IPS-15b (cell line): Measurements from ENCODE around the gene ZSCAN25.
"Not testable (repeated sequence)": the region's sequence is repeated elsewhere in the genome, so short reads cannot be mapped to it uniquely, and the experiment has no call there.

Experiments used
- H3K27me3 ChIP-seq: one replicate; pipeline ENCODE4 v1.6.1; 2013; ENCODE audit warnings: low read length; ENCODE audit not compliant: control insufficient read depth, insufficient read depth
- H3K36me3 ChIP-seq: one replicate; pipeline ENCODE4 v1.6.1; 2013; ENCODE audit warnings: low read length; ENCODE audit not compliant: control insufficient read depth, insufficient read depth
- H3K4me1 ChIP-seq: one replicate; pipeline ENCODE4 v1.6.1; 2013; ENCODE audit warnings: mild to moderate bottlenecking, low read length; ENCODE audit not compliant: control insufficient read depth, insufficient read depth
- H3K4me3 ChIP-seq: one replicate; pipeline ENCODE4 v1.5.1; 2013; ENCODE audit warnings: low read depth, low read length
- H3K9ac ChIP-seq: one replicate; pipeline ENCODE4 v1.6.1; 2013; ENCODE audit warnings: low read depth, mild to moderate bottlenecking, low read length
- H3K9me3 ChIP-seq: one replicate; pipeline ENCODE4 v1.6.1; 2013; ENCODE audit warnings: mild to moderate bottlenecking, low read length; ENCODE audit not compliant: control insufficient read depth, insufficient read depth

Gene ZSCAN25

DNA sequence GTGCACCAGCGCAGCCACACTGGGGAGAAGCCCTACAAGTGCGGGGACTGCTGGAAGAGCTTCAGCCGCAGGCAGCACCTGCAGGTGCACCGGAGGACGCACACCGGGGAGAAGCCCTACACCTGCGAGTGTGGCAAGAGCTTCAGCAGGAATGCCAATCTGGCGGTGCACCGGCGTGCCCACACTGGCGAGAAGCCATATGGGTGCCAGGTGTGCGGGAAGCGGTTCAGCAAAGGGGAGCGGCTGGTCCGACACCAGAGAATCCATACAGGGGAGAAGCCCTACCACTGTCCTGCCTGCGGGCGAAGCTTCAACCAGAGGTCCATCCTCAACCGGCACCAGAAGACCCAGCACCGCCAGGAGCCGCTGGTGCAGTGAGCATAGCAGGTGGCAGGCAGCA, 12.9 kb downstream of the ZSCAN25 start:
- Histone ChIP-seq H3K27me3 (no peaks in the 10 kb centered on the region), H3K9me3 (no peaks in the 10 kb centered on the region), H3K9ac (no peak overlapping the region), H3K4me1 (peaks cover 11% of the 10 kb centered on the region), H3K4me3 (no peak overlapping the region), H3K36me3 (peaks cover 29% of the 10 kb centered on the region)

DNA sequence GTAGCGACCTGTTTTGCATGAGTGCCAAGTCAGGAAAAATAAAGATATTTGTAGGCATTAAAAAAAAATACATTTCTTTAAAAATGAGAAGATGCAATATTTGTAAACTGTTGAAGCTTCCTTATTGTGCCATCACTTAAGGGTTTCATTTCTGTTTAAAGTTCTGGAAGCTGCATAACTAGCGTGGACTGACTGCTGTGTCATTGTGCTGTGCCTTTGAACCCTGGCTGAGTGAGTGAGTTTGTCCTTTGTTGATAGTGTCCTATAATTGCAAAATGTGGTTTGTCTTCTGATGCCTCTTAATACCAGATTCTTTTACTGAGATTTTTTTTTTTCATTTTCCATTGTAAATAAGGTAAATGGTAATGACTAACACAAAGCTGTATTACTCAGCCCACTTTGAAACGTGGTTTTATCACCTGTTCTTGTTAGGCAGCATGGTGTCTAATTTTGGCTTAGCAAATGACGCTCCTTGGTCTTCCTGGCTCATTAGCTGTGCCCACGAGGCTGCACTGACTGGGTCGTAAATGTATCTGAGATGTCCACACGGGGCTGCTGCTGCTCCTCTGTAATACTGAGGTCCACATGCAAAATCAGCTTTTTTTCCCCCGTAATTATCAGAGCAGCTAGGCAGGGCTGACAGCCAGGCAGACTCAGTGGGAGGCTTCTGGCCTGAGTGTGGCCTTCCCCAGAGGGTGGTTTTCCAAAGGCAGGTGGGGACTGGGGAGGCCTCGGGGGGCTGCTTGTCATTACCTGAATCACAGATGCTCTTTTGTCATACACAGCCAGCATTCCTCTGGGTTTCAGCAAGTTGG, 14.8 kb downstream of the ZSCAN25 start:
- Histone ChIP-seq H3K27me3 (no peaks in the 10 kb centered on the region), H3K36me3 (peaks cover 10% of the 10 kb centered on the region), H3K9ac (no peak overlapping the region)

DNA sequence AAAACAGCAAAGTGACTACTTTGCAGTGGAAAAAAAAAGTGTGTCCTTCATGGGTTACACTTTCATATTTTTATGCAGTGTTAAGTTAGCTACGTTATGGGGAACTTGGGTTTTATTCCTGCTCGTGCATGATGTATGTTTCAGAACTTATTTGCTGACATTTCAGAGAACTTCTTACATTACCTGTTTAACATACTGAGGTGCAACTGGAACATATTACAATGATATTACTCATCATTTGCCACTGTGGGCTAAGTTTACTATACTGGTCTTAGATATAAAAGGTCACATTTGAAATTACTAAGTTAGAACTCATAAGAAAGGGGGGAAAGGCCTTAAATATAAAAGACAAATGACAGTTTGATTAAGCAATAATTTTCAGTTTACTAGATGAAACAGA, 20.7 kb downstream of the ZSCAN25 start:
- not testable (repeated sequence) for H3K4me3 ChIP-seq, H3K9ac ChIP-seq, H3K9me3 ChIP-seq, H3K4me1 ChIP-seq, H3K36me3 ChIP-seq, H3K27me3 ChIP-seq

More for the DNA sequence above, 14.8 kb downstream of the ZSCAN25 start:
- Histone ChIP-seq H3K9me3 (no peaks in the 10 kb centered on the region), H3K4me3 (no peak overlapping the region), H3K4me1 (peaks cover 11% of the 10 kb centered on the region)

DNA sequence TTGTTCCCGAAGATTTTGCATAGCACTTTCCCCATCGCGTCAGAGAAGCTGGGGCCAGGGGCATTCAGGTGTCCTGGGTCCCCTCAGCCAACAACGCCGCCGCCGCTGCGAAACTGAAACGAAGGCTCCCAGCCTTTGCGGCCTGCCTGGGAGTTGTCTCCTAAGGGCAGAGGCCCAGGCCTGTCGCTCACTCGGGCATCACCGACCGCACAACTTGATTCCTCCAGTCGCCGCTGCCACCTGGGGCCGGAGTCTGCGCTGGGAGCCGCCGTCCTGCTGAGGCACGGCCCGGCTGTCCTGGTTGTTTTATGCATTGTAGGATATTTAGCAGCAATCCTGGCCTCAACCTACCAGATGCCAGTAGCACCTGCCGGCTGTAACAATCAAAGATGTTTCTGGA, 22.0 kb downstream of the ZSCAN25 start:
- H3K9me3 ChIP-seq = no peaks in the 10 kb centered on the region
- no peak overlapping the region for H3K4me3 ChIP-seq
- H3K4me1 ChIP-seq = peaks cover 3% of the 10 kb centered on the region
- no peaks in the 10 kb centered on the region for H3K36me3 ChIP-seq
- H3K9ac ChIP-seq = no peak overlapping the region
- no peaks in the 10 kb centered on the region for H3K27me3 ChIP-seq

DNA sequence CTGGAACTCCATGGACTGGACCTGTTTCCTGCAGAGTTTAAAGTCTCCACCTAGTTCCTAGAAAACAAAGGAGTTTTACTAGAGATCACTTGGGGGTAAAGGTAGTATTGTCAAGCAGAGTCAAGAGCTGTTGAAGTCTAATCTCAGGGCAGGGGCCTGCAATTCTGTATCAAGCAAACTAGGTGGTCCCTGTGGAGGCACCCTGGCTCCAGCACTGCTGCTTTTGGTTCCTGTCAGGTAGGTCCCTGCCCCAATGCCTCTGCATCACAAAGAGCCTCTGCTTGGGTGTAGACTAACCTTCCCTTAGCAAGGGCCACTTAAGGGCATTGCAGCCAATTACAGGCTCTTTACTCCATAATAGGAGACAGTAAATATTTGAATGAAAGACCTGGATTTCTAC, 22.5 kb downstream of the ZSCAN25 start:
- Histone ChIP-seq H3K27me3 (no peaks in the 10 kb centered on the region), H3K36me3 (no peaks in the 10 kb centered on the region), H3K4me3 (no peak overlapping the region), H3K9ac (no peak overlapping the region), H3K9me3 (no peaks in the 10 kb centered on the region), H3K4me1 (peaks cover 3% of the 10 kb centered on the region)

DNA sequence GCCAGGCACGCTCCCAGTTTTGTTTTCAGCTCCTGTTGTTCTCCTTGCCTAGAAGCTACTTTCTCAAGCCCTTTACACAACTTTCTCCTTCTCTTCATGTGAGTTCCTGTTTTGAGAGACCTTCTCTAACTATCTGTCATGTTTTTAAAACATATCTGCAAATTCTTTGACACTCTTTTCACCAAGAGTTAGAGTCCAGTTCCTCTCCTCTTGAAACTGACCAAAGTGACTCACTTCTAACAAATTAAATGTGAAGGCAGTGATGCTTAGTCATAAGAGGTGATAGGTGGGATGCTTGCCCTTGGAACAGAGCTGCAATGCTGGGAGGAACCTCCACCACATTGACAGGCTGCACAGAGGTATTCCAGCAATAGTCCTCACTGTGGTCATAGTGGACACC, 25.3 kb downstream of the ZSCAN25 start:
- Histone ChIP-seq H3K4me1 (peaks cover 3% of the 10 kb centered on the region), H3K4me3 (no peak overlapping the region), H3K36me3 (no peaks in the 10 kb centered on the region), H3K27me3 (no peaks in the 10 kb centered on the region), H3K9ac (no peak overlapping the region), H3K9me3 (no peaks in the 10 kb centered on the region)

DNA sequence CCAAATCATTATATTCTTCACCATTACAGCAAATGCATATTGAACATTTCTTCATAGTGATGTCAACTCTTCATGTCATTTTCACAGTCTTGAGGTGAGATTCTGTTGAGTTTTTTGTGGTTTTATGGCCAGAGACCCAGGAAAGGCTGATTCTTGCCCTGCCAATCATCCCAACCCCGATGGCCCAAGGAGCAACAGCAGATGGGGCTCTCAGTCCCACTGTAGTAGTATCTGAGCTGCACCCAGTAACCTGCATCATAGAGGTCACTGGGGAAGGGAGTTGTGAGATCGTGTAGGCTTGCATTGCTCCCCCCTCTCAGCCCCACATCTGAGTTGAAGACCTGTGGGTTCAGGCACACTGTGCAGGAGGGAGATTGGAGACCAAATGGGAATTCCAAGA, 26.7 kb downstream of the ZSCAN25 start:
- Histone ChIP-seq H3K4me1 (peaks cover 3% of the 10 kb centered on the region), H3K9me3 (no peaks in the 10 kb centered on the region), H3K9ac (no peak overlapping the region), H3K36me3 (no peaks in the 10 kb centered on the region), H3K27me3 (no peaks in the 10 kb centered on the region), H3K4me3 (no peak overlapping the region)

DNA sequence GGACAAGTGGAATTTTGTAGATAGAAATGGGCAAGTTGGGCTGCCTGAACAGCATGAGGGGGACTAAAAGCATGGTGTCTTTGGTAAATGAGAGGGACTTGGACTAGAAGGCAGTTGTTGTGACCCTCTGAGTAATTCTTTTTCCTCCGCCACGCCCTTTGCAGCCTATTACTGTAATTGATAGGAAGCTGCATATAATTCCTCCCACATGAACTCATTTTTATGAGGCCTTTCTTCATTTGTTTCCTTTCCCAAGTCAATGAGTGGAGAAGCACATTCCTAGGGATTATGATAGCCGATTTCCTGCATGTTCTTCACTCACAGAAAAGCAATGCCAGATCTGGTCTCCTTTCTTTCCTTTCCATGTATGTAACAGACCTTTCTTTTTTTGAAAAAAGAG, 27.7 kb downstream of the ZSCAN25 start:
- H3K9ac ChIP-seq = no peak overlapping the region
- H3K9me3 ChIP-seq = no peaks in the 10 kb centered on the region
- H3K27me3 ChIP-seq = no peaks in the 10 kb centered on the region
- no peak overlapping the region for H3K4me3 ChIP-seq
- H3K36me3 ChIP-seq = no peaks in the 10 kb centered on the region
- no peaks in the 10 kb centered on the region for H3K4me1 ChIP-seq

DNA sequence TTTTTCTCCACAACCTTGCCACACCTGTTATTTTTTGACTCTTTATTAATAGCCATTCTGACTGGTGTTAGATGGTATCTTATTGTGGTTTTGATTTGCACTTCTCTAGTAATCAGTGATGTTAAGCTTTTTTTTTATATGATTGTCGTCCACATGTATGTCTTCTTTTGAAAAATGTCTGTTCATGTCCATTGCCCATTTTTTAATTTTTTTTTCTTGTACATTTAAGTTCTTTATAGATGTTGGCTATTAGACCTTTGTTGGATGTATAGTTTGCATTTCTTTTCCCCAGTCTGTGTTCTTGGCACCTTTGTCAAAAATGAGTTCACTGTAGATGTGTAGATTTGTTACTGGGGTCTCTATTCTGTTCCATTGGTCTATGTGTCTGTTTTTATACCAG, 28.8 kb downstream of the ZSCAN25 start:
- Histone ChIP-seq H3K36me3 (no peaks in the 10 kb centered on the region), H3K9ac (no peak overlapping the region), H3K4me3 (no peak overlapping the region), H3K27me3 (no peaks in the 10 kb centered on the region), H3K4me1 (no peaks in the 10 kb centered on the region), H3K9me3 (no peaks in the 10 kb centered on the region)

DNA sequence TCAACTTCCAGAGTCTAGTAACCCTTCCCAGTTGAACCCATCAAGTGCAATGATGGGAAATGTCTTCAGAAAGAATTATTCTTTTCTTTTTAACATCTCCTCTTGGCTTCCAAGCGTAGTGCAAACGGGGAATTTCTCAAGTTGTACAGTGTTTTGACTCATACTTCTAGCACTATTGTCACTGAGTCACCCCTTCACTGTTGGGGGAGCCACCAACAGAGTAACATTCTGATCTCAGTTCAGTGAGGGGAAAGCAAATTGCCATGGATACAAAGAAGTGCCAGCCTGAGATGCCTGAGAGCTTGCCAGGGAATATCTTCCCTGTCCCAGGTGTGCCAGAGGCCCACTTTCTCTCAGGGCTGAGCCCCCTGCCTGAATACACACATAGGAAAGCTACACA, 32.1 kb downstream of the ZSCAN25 start:
- Histone ChIP-seq H3K9me3 (no peaks in the 10 kb centered on the region), H3K4me3 (no peak overlapping the region), H3K4me1 (no peaks in the 10 kb centered on the region), H3K9ac (no peak overlapping the region), H3K27me3 (no peaks in the 10 kb centered on the region), H3K36me3 (no peaks in the 10 kb centered on the region)

DNA sequence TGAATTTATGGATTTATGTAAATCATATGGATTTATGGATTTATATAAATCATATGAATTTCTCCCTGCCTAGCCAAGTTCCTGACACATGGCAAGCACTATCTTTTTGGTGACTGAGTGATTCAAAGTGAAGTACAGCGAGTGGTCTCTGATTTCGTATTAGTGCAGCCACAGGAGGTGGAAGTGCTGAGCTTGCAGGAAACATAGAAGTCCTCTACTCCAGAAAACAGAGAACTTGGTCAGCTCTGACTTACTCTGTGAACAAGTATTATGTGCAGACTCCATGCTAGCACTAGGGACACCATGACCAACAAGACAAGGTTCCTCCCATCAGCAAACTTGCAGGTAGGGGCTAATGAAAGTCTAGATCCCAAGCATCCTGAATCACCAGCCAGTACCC, 34.5 kb downstream of the ZSCAN25 start:
- H3K4me1 ChIP-seq = no peaks in the 10 kb centered on the region
- H3K9me3 ChIP-seq = no peaks in the 10 kb centered on the region
- H3K4me3 ChIP-seq = no peak overlapping the region
- H3K27me3 ChIP-seq = no peaks in the 10 kb centered on the region
- no peaks in the 10 kb centered on the region for H3K36me3 ChIP-seq
- H3K9ac ChIP-seq = no peak overlapping the region

DNA sequence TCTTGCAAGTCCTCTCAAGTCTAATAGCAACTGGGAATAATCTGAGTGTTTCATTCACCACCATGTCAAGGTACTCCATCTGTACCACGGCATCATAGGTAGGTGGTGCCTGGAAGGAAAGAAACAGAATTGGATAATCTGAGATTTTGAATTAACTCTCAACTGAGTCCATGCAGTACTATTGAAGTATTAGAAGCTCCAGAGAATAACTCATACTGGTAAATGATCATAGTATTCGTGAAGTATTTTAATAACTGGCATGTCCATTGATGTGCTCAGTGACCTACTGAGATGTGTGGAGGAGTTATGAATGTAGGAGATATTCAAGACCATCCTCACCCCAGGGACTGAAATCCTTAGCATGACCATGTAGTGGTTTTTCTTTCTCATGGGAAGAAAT, 35.9 kb downstream of the ZSCAN25 start:
- Histone ChIP-seq H3K27me3 (no peaks in the 10 kb centered on the region), H3K36me3 (no peaks in the 10 kb centered on the region), H3K9me3 (no peaks in the 10 kb centered on the region), H3K4me3 (no peak overlapping the region), H3K9ac (no peak overlapping the region), H3K4me1 (no peaks in the 10 kb centered on the region)
